Airway epithelial cell (primary cell): ENCODE results near the gene ZFP69B. TPM values are rescaled to one million over a fixed set of nuclear protein-coding genes. Genes with fewer than 3 reads are reported as not detected.

Experiments used
- total RNA-seq: library from RNA; depleted of rRNA; stranded (reverse); fragments of >200 nt; gene quantifications from 2 replicates; pipeline ENCODE4 v1.2.3, GENCODE V29; 2015

Gene ZFP69B
- total RNA-seq = 2.3 and 2.6 TPM in 2 replicates

DNA sequence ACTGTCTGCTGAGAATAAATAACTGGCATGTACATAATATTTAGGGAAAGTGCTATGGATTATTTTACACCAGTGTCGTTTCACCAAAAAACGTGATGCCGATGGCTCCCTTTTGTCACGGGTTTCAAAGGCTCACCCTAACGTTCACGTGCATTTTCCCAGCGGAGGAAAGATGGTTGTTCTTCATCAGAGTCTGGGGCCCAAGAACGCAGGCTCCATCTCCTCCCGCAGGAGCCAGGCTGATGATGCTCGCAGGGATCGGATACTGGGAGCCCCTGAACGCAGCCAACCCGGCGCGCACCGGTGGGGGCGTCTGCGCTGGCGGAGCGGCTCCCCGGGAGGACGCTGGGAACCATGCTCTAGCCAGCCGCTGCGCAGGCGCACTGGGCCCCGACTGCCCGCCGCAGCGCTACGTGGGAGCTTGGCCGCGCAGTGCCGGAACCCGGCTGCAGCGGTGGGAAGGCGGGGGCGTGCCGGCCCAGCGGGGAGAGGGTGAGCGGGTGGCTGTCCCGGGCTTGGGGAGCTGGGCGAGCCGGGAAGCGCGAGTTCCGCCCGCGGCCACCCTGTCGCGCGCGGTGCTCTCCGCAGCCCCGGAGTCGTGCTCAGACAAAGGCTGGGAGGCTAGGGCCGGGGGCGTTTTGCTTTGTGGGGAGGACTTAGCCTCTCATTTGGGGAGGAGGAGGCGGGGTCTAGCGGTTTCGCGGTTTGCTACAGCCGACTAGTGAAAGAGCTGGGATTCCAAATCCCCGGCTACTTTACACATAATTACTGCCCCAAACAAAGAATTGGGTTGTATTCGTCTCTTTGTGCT lies at the start of gene ZFP69B:
Gene ZFP69B, plus strand, starts transcription at position 793 of the 811 bp plus-strand sequence. CDS start 486 bp downstream, outside the sequence.

DNA sequence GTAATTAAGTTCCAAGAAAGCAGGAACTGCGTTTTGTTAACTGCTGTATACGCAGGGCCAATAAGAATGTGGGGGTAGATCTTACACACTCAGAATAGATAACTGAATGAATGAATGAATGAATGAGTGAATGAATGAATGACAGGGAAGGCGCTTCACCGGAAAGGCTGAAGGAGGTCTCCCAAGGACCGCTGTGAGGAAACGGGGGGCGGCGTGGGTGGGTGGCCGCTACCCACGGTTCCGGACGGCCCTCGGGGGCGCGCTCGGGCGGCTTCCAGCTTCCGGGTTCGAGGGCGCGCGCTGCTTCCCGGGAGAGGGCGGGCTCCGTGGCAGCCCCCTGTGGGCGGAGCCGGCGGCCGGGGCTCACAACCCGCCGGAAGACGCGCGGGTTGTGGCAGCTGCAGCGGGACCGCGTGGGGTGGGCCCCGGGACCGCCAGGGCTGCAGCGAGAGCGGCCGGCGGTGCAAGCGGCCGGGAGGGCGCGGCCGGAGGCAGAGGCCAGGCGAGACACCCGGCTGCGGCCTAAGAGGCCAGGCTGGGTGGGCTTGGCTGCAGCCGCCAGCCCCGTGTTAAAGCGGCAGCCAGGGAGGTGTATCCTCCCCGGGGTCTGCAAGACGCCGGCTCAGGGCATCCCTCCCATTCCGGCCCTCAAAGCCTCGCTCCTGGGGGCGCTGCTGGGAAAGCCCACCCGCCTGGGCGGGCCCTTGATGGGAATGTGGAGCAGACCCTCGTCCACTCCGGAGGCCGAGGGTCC lies 26.8 kb downstream of the ZFP69B start, which contains the start of gene ZFP69:
Gene ZFP69, plus strand, starts transcription at position 367 of the 754 bp plus-strand sequence. CDS start 2,072 bp downstream, outside the sequence.

DNA sequence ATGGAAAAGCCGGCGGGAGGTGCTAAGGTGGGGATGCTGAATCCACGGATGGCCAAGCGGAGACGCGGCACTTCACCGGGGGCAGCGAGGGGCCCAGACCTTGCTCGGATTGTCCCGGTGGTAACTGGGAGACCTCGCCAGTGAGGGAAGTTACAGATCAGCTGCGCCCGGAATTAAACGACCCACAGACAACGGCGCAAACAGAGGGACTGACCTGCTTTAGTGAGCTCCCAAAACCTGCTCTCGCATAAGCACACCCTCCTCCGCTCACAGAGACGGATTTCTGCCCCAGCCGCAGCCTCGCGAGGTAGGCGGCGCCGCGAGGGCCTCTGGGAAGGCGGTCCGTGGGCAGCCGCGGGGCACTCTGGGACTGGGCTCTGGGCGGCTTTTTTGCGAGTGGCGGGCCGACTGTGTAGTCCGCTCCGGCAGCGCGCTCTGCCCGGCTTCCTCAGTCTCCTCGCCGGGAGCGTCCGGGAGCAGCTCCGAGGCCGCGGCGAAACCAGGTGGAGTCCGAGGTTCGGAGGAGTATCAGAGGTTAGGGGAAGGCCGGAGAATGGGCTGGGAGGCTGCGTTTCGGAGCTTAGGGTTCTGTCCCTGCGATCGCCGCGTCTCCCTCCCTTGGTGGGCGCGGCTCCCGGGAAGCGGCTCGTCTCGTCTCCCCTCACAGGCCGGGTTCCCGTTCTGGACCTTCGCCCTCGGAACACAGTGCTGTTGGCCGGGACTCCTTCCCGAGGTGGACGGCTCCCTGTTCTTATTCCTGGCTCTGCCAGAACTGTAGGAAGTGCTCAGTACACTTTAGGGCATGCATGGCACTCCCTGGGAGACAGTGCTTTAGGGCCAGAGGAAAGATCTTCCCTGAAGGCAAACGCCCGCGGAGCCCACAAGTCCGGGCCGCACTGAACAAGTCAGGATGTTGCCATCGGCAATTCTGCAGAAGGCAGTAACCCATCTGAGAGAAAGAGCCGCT lies 58.4 kb downstream of the ZFP69B start, which contains the start of gene EXO5:
Gene EXO5, plus strand, starts transcription at position 393 of the 967 bp plus-strand sequence. CDS start 5,778 bp downstream, outside the sequence.

Other genes starting within 250 kb of the ZFP69B start
- not detected in 2 replicates for gene TMCO2, start 202.5 kb upstream of the ZFP69B start, total RNA-seq
- gene ZMPSTE24, start 192.2 kb upstream of the ZFP69B start, total RNA-seq = 37.5 and 45.6 TPM in 2 replicates
- 0.88 and 1.1 TPM in 2 replicates for gene COL9A2, start 133.2 kb upstream of the ZFP69B start, total RNA-seq
- gene SMAP2, start 76.7 kb upstream of the ZFP69B start, total RNA-seq = 17.0 and 22.9 TPM in 2 replicates
- gene ZFP69, start 26.8 kb downstream of the ZFP69B start, total RNA-seq = 2.7 and 3.0 TPM in 2 replicates
- 1.9 and 4.9 TPM in 2 replicates for gene EXO5, start 58.3 kb downstream of the ZFP69B start, total RNA-seq
- gene ZNF684, start 81.2 kb downstream of the ZFP69B start, total RNA-seq = 3.2 and 4.5 TPM in 2 replicates
- gene RIMS3, start 215.2 kb downstream of the ZFP69B start, total RNA-seq = 1.3 and 1.5 TPM in 2 replicates
- gene NFYC, start 241.2 kb downstream of the ZFP69B start, total RNA-seq = 25.4 and 35.9 TPM in 2 replicates